HCT116 (cell line): ENCODE measurements around the gene RNF31. TPM values are rescaled to one million over a fixed set of nuclear protein-coding genes. Genes with fewer than 3 reads are reported as not detected.

Source experiments
- ATAC-seq: fragments of 200-7000 bp; cut with Tn5 transposase; 2 replicates; pipeline ENCODE4 v1.9.1; 2020; ENCODE audit warnings: mild to moderate bottlenecking, moderate library complexity
- BruUV-seq: library from RNA; stranded (reverse); fragments of 400-500 nt; replicated peaks from 2 replicates; lab custom pipeline; 2021; lab: Mats Ljungman, UMichigan
- CTCF ChIA-PET: fragments of 300-600 bp; sonication (Branson Sonifier 250); formaldehyde crosslinking; loops from one replicate; lab custom pipeline; 2021; ENCODE audit warnings: antibody characterized with exemption; lab: Charles Lee
- POLR2A ChIA-PET: fragments of 300-600, 350-600 bp; sonication (Branson Sonifier 250); formaldehyde crosslinking; loops from one replicate; lab custom pipeline; 2021; ENCODE audit warnings: antibody characterized with exemption; lab: Charles Lee
- RAD21 ChIA-PET, 2 experiments: fragments of 300-600 bp; sonication (Branson Sonifier 250); formaldehyde crosslinking; loops; one replicate each; lab custom pipeline; 2023; ENCODE audit warnings: low total read pairs in 2 of 2; ENCODE audit not compliant: uncharacterized antibody in 2 of 2, unreplicated experiment in 2 of 2, low non-redundant PET in 1 of 2; lab: Charles Lee
- DNase-seq: peaks from one replicate; pipeline ENCODE4 v3.0.0-alpha.2; 2010; ENCODE audit warnings: low read depth, low spot score
- H2AFZ ChIP-seq: fragments of 200-600 bp; shearing (Covaris generic), sonication (generic); 2 replicates; pipeline ENCODE4 v1.6.1; 2017; ENCODE audit warnings: low read depth, mixed run types, mixed read lengths, antibody characterized with exemption, low read length; ENCODE audit not compliant: poor library complexity, severe bottlenecking
- H3K27ac ChIP-seq: 2 replicates; pipeline ENCODE4 v1.5.1; 2012; ENCODE audit warnings: low read depth, low read length
- H3K27me3 ChIP-seq: fragments of 200-600 bp; sonication (generic); 2 replicates; pipeline ENCODE4 v1.6.1; 2016; ENCODE audit warnings: mixed run types, low read length, mixed read lengths; ENCODE audit not compliant: insufficient read depth
- H3K36me3 ChIP-seq, 2 experiments: fragments of 200-500 bp in 1 of 2; fragments of 200-600 bp in 1 of 2; sonication (Bioruptor generic) in 1 of 2; sonication (generic) in 1 of 2; 2 replicates each; pipeline versions ENCODE4 v1.5.1 to v1.6.1; 2014 to 2016; ENCODE audit warnings: low read length in 2 of 2, inconsistent platforms in 1 of 2, mixed read lengths in 1 of 2, mixed run types in 1 of 2; ENCODE audit not compliant: insufficient read depth in 2 of 2, control insufficient read depth in 1 of 2
- H3K4me1 ChIP-seq, 2 experiments: fragments of 200-600 bp in 1 of 2; sonication (generic) in 1 of 2; 2 replicates each; pipeline versions ENCODE4 v1.5.1 to v1.6.1; 2012 to 2017; ENCODE audit warnings: low read length in 2 of 2, inconsistent platforms in 1 of 2, mild to moderate bottlenecking in 1 of 2, mixed read lengths in 1 of 2, mixed run types in 1 of 2, moderate library complexity in 1 of 2; ENCODE audit not compliant: insufficient read depth in 2 of 2, control insufficient read depth in 1 of 2
- H3K4me2 ChIP-seq: fragments of 200-600 bp; sonication (generic); 2 replicates; pipeline ENCODE4 v1.6.1; 2017; ENCODE audit warnings: mixed run types, low read length, mixed read lengths
- H3K4me3 ChIP-seq, 2 experiments: fragments of 200-600 bp in 1 of 2; sonication (generic) in 1 of 2; replicated peaks in 1 of 2; 2 replicates each; pipeline ENCODE4 v1.5.1; 2011 to 2016; ENCODE audit warnings: low read length in 2 of 2, control low read depth in 1 of 2, low read depth in 1 of 2, mild to moderate bottlenecking in 1 of 2, mixed read lengths in 1 of 2, mixed run types in 1 of 2
- H3K79me2 ChIP-seq: fragments of 200-600 bp; sonication (generic); 2 replicates; pipeline ENCODE4 v1.6.1; 2017; ENCODE audit warnings: mild to moderate bottlenecking, mixed run types, low read length, moderate library complexity, mixed read lengths; ENCODE audit not compliant: insufficient read depth
- H3K9ac ChIP-seq: fragments of 200-600 bp; sonication (generic); 2 replicates; pipeline ENCODE4 v1.6.1; 2016; ENCODE audit warnings: low read length, mixed read lengths
- H3K9me2 ChIP-seq: fragments of 200-600 bp; sonication (generic), shearing (Covaris generic); 2 replicates; pipeline ENCODE4 v1.6.1; 2017; ENCODE audit warnings: mixed run types, mild to moderate bottlenecking, moderate library complexity; ENCODE audit not compliant: insufficient read depth
- H3K9me3 ChIP-seq, 2 experiments: fragments of 200-500 bp in 1 of 2; fragments of 200-600 bp in 1 of 2; sonication (Bioruptor generic) in 1 of 2; sonication (generic) in 1 of 2; 2 replicates each; pipeline ENCODE4 v1.6.1; 2014 to 2017; ENCODE audit warnings: low read length in 2 of 2, mixed read lengths in 2 of 2, inconsistent platforms in 1 of 2, low read depth in 1 of 2, mild to moderate bottlenecking in 1 of 2, mixed run types in 1 of 2, moderate library complexity in 1 of 2; ENCODE audit not compliant: control insufficient read depth in 1 of 2, insufficient read depth in 1 of 2
- H4K20me1 ChIP-seq: fragments of 200-600 bp; sonication (generic), shearing (Covaris generic); 2 replicates; pipeline ENCODE4 v1.6.1; 2017; ENCODE audit warnings: mixed run types, mild to moderate bottlenecking, moderate library complexity; ENCODE audit not compliant: insufficient read depth
- ATF3 ChIP-seq: IDR thresholded peaks from 2 replicates; pipeline ENCODE4 v1.6.1; 2012
- CBX3 ChIP-seq: IDR thresholded peaks from 2 replicates; pipeline ENCODE4 v1.6.1; 2012; ENCODE audit warnings: low read depth
- CEBPB ChIP-seq: IDR thresholded peaks from 2 replicates; pipeline ENCODE4 v1.6.1; 2012; ENCODE audit warnings: low read depth
- CTCF ChIP-seq, 3 experiments: fragments of 200-600 bp in 1 of 3; sonication (generic) in 1 of 3; IDR thresholded peaks in 2 of 3; conservative IDR thresholded peaks in 1 of 3; 2 replicates each; pipeline ENCODE4 v1.5.1; 2012 to 2017; ENCODE audit warnings: low read depth in 2 of 3, low read length in 2 of 3, antibody characterized with exemption in 1 of 3, borderline replicate concordance in 1 of 3, control low read depth in 1 of 3, mild to moderate bottlenecking in 1 of 3, mixed read lengths in 1 of 3, mixed run types in 1 of 3, moderate library complexity in 1 of 3; ENCODE audit not compliant: insufficient read depth in 1 of 3
- EGR1 ChIP-seq: IDR thresholded peaks from 2 replicates; pipeline ENCODE4 v1.6.1; 2012; ENCODE audit warnings: low read depth
- ELF1 ChIP-seq: IDR thresholded peaks from 2 replicates; pipeline ENCODE4 v1.6.1; 2012; ENCODE audit warnings: low read depth, borderline replicate concordance
- EZH2 ChIP-seq: fragments of 200-600 bp; sonication (generic); IDR thresholded peaks from 2 replicates; pipeline ENCODE4 v1.6.1; 2017; ENCODE audit warnings: antibody characterized with exemption, mixed run types
- EZH2phosphoT487 ChIP-seq: fragments of 200-600 bp; IDR thresholded peaks from 2 replicates; pipeline ENCODE4 v1.6.1; 2018; ENCODE audit warnings: antibody characterized with exemption, borderline replicate concordance
- JUND ChIP-seq: IDR thresholded peaks from 2 replicates; pipeline ENCODE4 v1.6.1; 2012
- MAX ChIP-seq: IDR thresholded peaks from 2 replicates; pipeline ENCODE4 v1.6.1; 2012
- POLR2AphosphoS5 ChIP-seq: IDR thresholded peaks from 2 replicates; pipeline ENCODE4 v1.6.1; 2011; ENCODE audit warnings: mild to moderate bottlenecking, low read depth, low read length, moderate library complexity
- RAD21 ChIP-seq: IDR thresholded peaks from 2 replicates; pipeline ENCODE4 v1.6.1; 2012; ENCODE audit warnings: low read depth, mild to moderate bottlenecking
- REST ChIP-seq: IDR thresholded peaks from 2 replicates; pipeline ENCODE4 v1.6.1; 2012; ENCODE audit warnings: low read depth
- SP1 ChIP-seq: IDR thresholded peaks from 2 replicates; pipeline ENCODE4 v1.6.1; 2012; ENCODE audit warnings: low read depth
- SRF ChIP-seq: IDR thresholded peaks from 2 replicates; pipeline ENCODE4 v1.6.1; 2012; ENCODE audit warnings: low read depth
- TCF7L2 ChIP-seq: IDR thresholded peaks from 2 replicates; pipeline ENCODE4 v1.7.0; 2011; ENCODE audit warnings: borderline replicate concordance, inconsistent platforms; ENCODE audit not compliant: insufficient read depth, insufficient read length; ENCODE audit errors: extremely low read depth
- ZBTB33 ChIP-seq: IDR thresholded peaks from 2 replicates; pipeline ENCODE4 v1.6.1; 2011; ENCODE audit warnings: mild to moderate bottlenecking, low read length, moderate library complexity; ENCODE audit not compliant: insufficient replicate concordance; ENCODE audit errors: extremely low read depth
- ZFX ChIP-seq: fragments of 450-650 bp; IDR thresholded peaks from 2 replicates; pipeline ENCODE4 v1.6.1; 2017
- ZNF274 ChIP-seq: fragments of 200-500 bp; sonication (Bioruptor generic); IDR thresholded peaks from 2 replicates; pipeline ENCODE4 v1.6.1; 2014; ENCODE audit warnings: mild to moderate bottlenecking, low read depth, low read length, inconsistent platforms
- intact Hi-C: fragments of 100-400 bp; cut with micrococcal nuclease; formaldehyde crosslinking; loops from 2 replicates; pipeline ENCODE4 v1.10.0; 2022
- total RNA-seq: library from RNA; stranded (reverse); gene quantifications from one replicate; pipeline ENCODE4 v1.2.1, GENCODE V29; 2021; ENCODE audit not compliant: unreplicated experiment

Gene RNF31
- total RNA-seq, 1 experiment from 2014 or later: 78.0 TPM

- TF ChIP-seq CEBPB: no peak
- no peak for TF ChIP-seq ATF3
- TF ChIP-seq CBX3: no peak
- no peak for TF ChIP-seq POLR2AphosphoS5
- no peak for TF ChIP-seq ZNF274
- no peak for TF ChIP-seq RAD21
- no peak for TF ChIP-seq SP1
- TF ChIP-seq ELF1: no peak
- TF ChIP-seq JUND: no peak
- no peak for TF ChIP-seq EZH2
- no peak for TF ChIP-seq ZBTB33
- no peak for TF ChIP-seq MAX
- TF ChIP-seq ZFX: no peak
- no peak for TF ChIP-seq TCF7L2
- no peak for TF ChIP-seq SRF
- no peak for TF ChIP-seq CTCF (IDR thresholded peaks at IDR 0.05 in 2 of 3, conservative IDR thresholded peaks at IDR 0.05 in 1 of 3; ENCODE audit: borderline replicate concordance in 1 of 3, insufficient read depth in 1 of 3, low read depth in 2 of 3, low read length in 2 of 3)
- no peak for TF ChIP-seq REST
- TF ChIP-seq EGR1: no peak
- TF ChIP-seq EZH2phosphoT487: no peak
- CTCF ChIA-PET: interaction anchor here (1.0 kb wide), 1 partner anchor 9 kb away, joined by 3 read pairs; no protein-coding TSS in a partner anchor
- H3K9ac ChIP-seq: no peak overlapping the region
Observed at GRCh38 chr14:24122416-24122815, 24.9 kb upstream of the RNF31 start.

More at GRCh38 chr14:24122416-24122815, 24.9 kb upstream of the RNF31 start:
- Histone ChIP-seq H3K4me2 (no peak overlapping the region), H3K79me2 (no peaks in the 10 kb centered on the region), H4K20me1 (no peaks in the 10 kb centered on the region), H3K27ac (no peak overlapping the region), H3K4me3 (no peak overlapping the region), H3K27me3 (no peaks in the 10 kb centered on the region), H3K9me2 (no peaks in the 10 kb centered on the region), H3K9me3 (no peaks in the 10 kb centered on the region), H3K4me1 (no peaks in the 10 kb centered on the region), H3K36me3 (peaks cover 18 to 28% of the 10 kb centered on the region in 2 experiments), H2AFZ (no peak overlapping the region)
- no TSS peak for BruUV-seq
- RAD21 ChIA-PET: no interaction called here
- POLR2A ChIA-PET: no interaction called here
- ATAC-seq: no peak
- no peak for DNase-seq
- intact Hi-C loops: no loop called here
